Activated CD8-positive, alpha-beta T cell treated with anti-CD3 and anti-CD28 coated beads for 36 hours (primary cell): ENCODE data around the gene ADAT3. TPM values are rescaled to one million over a fixed set of nuclear protein-coding genes. Genes with fewer than 3 reads are reported as not detected.

Experiments used
- ATAC-seq: fragments of 200-7000 bp; cut with Tn5 transposase; one replicate; pipeline ENCODE4 v1.10.0; 2021; ENCODE audit warnings: mild to moderate bottlenecking, moderate library complexity
- CTCF ChIA-PET: fragments of 350-600 bp; sonication (Branson Sonifier 250); formaldehyde crosslinking; loops from one replicate; lab custom pipeline; 2021; ENCODE audit warnings: antibody characterized with exemption; lab: Charles Lee
- POLR2A ChIA-PET: fragments of 350-600 bp; sonication (Branson Sonifier 250); formaldehyde crosslinking; loops from one replicate; lab custom pipeline; 2021; ENCODE audit warnings: antibody characterized with exemption; lab: Charles Lee
- DNase-seq: peaks from one replicate; pipeline ENCODE4 v3.0.0-alpha.2; 2020
- H3K27ac Mint-ChIP-seq: one replicate; pipeline ENCODE4 v1.8.0; 2021; ENCODE audit warnings: mild to moderate bottlenecking, mixed read lengths
- H3K27me3 Mint-ChIP-seq: one replicate; pipeline ENCODE4 v1.8.0; 2021; ENCODE audit warnings: mixed read lengths
- H3K36me3 Mint-ChIP-seq: one replicate; pipeline ENCODE4 v1.8.0; 2021; ENCODE audit warnings: low read depth, mixed read lengths
- H3K4me1 Mint-ChIP-seq: one replicate; pipeline ENCODE4 v1.8.0; 2021; ENCODE audit warnings: low read depth, mixed read lengths
- H3K4me3 Mint-ChIP-seq: one replicate; pipeline ENCODE4 v1.8.0; 2021; ENCODE audit warnings: mild to moderate bottlenecking, moderate library complexity, mixed read lengths
- H3K9me3 Mint-ChIP-seq: one replicate; pipeline ENCODE4 v1.8.0; 2021; ENCODE audit warnings: mixed read lengths
- intact Hi-C: fragments of 100-400 bp; cut with micrococcal nuclease; formaldehyde crosslinking; loops from one replicate; pipeline ENCODE4 v1.10.0; 2022
- total RNA-seq, 2 experiments: library from RNA; stranded (reverse); gene quantifications; one replicate each; pipeline ENCODE4 v1.2.3, GENCODE V29; 2021
- TF ChIP-seq, protein P1 (sequence below): fragments of 200-600 bp; IDR thresholded peaks from one replicate; pipeline ENCODE4 v1.8.0; 2022; ENCODE audit warnings: antibody characterized with exemption, mild to moderate bottlenecking

ADAT3 gene
- total RNA-seq, 2 experiments from 2014 or later: 5.3 to 6.7 TPM

DNA sequence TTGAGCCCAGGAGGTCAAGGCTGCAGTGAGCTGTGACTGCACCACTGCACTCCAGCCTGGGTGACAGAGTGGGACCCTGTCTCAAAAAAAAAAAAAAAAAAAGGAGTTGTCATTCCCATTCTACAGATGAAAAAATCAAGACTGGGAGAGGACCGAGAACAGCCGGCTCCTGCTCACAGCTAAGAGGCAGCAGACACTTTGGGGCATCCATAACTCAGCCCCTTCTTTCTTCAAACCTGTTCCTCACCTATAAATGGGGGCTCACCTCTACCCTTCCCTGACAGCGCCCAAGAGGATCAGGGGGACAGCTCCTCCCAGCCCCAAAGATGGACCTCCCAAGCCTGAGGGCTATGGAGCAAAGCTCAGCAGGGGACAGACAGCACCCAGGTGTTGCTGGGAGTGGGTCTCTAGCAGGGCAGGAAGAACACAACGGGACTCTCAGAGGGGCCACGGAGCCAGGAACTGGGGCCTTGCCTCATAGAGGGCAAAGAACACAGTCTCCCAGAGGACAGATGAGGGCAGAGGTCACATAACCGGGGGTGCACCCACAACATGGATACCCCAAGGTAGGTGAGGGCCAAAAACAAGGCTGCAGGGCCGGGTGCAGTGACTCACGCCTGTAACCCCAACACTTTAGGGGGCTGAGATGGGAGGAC lies 38.4 kb upstream of the ADAT3 start:
- intact Hi-C loops: no loop called here
- no peak overlapping the region for H3K4me3 Mint-ChIP-seq
- TF ChIP-seq, protein P1, sequence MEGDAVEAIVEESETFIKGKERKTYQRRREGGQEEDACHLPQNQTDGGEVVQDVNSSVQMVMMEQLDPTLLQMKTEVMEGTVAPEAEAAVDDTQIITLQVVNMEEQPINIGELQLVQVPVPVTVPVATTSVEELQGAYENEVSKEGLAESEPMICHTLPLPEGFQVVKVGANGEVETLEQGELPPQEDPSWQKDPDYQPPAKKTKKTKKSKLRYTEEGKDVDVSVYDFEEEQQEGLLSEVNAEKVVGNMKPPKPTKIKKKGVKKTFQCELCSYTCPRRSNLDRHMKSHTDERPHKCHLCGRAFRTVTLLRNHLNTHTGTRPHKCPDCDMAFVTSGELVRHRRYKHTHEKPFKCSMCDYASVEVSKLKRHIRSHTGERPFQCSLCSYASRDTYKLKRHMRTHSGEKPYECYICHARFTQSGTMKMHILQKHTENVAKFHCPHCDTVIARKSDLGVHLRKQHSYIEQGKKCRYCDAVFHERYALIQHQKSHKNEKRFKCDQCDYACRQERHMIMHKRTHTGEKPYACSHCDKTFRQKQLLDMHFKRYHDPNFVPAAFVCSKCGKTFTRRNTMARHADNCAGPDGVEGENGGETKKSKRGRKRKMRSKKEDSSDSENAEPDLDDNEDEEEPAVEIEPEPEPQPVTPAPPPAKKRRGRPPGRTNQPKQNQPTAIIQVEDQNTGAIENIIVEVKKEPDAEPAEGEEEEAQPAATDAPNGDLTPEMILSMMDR: no peak
- ATAC-seq (no peak), DNase-seq (no peak)
- H3K27me3 Mint-ChIP-seq: no peaks in the 10 kb centered on the region
- CTCF ChIA-PET: interaction anchor here (1.1 kb wide), 1 partner anchor 30 kb away, joined by 3 read pairs; no protein-coding TSS in a partner anchor
- no peaks in the 10 kb centered on the region for H3K9me3 Mint-ChIP-seq
- H3K27ac Mint-ChIP-seq: peak overlapping the region; percentile 43
- H3K4me1 Mint-ChIP-seq: peaks cover 12% of the 10 kb centered on the region
- POLR2A ChIA-PET: interaction anchor here (0.9 to 4.0 kb wide), 3 partner anchors 9 to 31 kb away, joined by 3 to 39 read pairs (median 4); no protein-coding TSS in a partner anchor
- peaks cover 18% of the 10 kb centered on the region for H3K36me3 Mint-ChIP-seq

DNA sequence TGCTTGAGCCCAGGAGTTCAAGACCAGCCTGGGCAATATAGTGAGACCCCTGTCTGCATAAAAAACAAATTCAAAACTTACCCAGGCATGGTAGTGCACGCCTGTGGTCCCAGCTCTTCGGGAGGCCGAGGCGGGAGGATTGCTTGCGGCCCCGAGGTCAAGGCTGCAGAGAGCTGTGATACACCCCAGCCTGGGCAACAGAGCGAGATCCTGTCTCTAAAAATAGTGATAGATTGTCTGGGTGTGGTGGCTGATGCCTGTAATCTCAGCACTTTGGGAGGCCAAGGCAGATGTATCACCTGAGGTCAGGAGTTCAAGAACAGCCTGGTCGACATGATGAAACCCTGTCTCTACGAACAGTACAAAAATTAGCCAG lies 37.9 kb upstream of the ADAT3 start:
- H3K4me1 Mint-ChIP-seq: peaks cover 12% of the 10 kb centered on the region
- DNase-seq: no peak
- H3K4me3 Mint-ChIP-seq: no peak overlapping the region
- TF ChIP-seq, protein P1: no peak
- POLR2A ChIA-PET: interaction anchor here (1.3 to 4.0 kb wide), 2 partner anchors 8 to 15 kb away, joined by 3 to 39 read pairs; no protein-coding TSS in a partner anchor
- no peak overlapping the region for H3K27ac Mint-ChIP-seq
- intact Hi-C loops: no loop called here
- CTCF ChIA-PET: no interaction called here
- ATAC-seq: no peak
- no peaks in the 10 kb centered on the region for H3K9me3 Mint-ChIP-seq
- H3K27me3 Mint-ChIP-seq: no peaks in the 10 kb centered on the region
- peaks cover 14% of the 10 kb centered on the region for H3K36me3 Mint-ChIP-seq

DNA sequence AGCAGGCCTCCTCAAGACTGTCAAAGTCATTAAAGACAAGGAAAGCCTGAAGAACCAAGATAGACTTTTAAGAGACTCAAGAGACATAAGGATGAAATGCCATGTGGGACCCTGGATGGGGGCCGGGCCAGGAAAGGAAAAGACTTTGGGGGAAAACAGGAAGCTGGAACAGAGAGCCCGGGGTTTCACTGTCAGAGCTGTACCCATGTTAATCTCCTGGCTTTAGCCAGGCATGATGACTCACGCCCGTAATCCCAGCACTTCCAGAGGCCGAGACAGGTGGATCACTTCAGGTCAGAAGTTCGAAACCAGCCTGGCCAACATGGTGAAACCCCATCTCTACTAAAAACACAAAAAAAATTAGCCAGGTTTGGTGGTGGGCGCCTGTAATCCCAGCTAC lies 36.2 kb upstream of the ADAT3 start:
- CTCF ChIA-PET: interaction anchor here (1.0 to 1.7 kb wide), 3 partner anchors 31 to 70 kb away, joined by 3 to 5 read pairs (median 5); no protein-coding TSS in a partner anchor
- peaks cover 21% of the 10 kb centered on the region for H3K4me1 Mint-ChIP-seq

DNA sequence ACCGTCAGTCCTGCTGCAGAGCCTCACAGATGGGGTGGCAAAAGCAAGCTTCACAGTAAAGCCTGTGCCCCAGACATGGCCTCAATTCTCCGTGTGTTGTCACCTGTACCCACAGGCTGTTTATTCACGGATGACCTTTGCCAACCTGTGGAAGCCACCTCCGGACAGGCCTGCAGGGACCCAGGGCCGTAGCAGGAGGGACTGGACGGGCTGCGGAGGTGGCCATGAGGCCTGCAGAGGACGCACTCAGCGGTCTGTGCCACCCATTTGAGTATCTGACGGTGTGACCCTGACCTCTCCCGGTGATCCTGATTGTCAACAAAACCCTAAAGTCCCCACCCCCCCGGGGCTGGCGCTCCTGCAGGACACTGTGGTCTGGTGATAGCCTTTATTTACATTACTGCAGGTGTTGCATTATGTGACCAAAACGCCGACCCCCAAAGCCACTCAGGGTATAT lies 34.0 kb upstream of the ADAT3 start:
- CTCF ChIA-PET: interaction anchor here (0.7 kb wide), 1 partner anchor 33 kb away, joined by 5 read pairs; no protein-coding TSS in a partner anchor
- no peaks in the 10 kb centered on the region for H3K9me3 Mint-ChIP-seq
- H3K4me3 Mint-ChIP-seq: no peak overlapping the region
- TF ChIP-seq, protein P1: no peak
- ATAC-seq: no peak
- no peak for DNase-seq
- H3K36me3 Mint-ChIP-seq: peaks cover 33% of the 10 kb centered on the region
- H3K27me3 Mint-ChIP-seq: no peaks in the 10 kb centered on the region
- H3K4me1 Mint-ChIP-seq: peaks cover 27% of the 10 kb centered on the region
- no peak overlapping the region for H3K27ac Mint-ChIP-seq
- intact Hi-C loops: no loop called here
- POLR2A ChIA-PET: no interaction called here

More for the DNA sequence above, 36.2 kb upstream of the ADAT3 start:
- TF ChIP-seq, protein P1: no peak
- POLR2A ChIA-PET: interaction anchor here (0.7 to 1.3 kb wide), 2 partner anchors 13 to 47 kb away, joined by 3 read pairs; no protein-coding TSS in a partner anchor
- H3K27ac Mint-ChIP-seq: peak overlapping the region; percentile 34
- ATAC-seq (no peak), DNase-seq (no peak)
- no peak overlapping the region for H3K4me3 Mint-ChIP-seq
- peaks cover 20% of the 10 kb centered on the region for H3K36me3 Mint-ChIP-seq
- H3K9me3 Mint-ChIP-seq: no peaks in the 10 kb centered on the region
- H3K27me3 Mint-ChIP-seq: no peaks in the 10 kb centered on the region
- intact Hi-C loops: no loop called here

DNA sequence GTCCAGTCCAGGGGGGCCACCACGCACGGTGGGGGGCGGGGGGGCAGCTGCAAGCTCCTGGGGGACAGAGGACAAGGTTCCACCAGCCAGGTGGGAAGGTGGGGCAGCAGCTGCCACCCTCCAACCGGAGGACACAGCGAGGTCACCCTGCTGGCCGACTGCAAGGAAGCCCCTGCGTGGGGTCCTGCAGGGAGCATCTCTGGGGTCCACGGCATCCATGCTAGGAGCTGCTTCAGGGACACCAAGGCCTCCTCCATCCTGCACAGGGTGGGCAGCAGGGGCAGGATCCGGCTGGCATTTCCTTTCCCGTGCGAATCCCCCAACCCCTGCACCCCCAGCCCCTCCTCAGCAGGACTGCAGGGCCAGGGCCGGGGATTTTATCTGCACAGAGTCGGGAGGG lies 33.6 kb upstream of the ADAT3 start:
- Mint-ChIP-seq H3K9me3 (no peaks in the 10 kb centered on the region), H3K27ac (no peak overlapping the region), H3K4me1 (peaks cover 32% of the 10 kb centered on the region), H3K36me3 (peaks cover 34% of the 10 kb centered on the region), H3K4me3 (no peak overlapping the region), H3K27me3 (no peaks in the 10 kb centered on the region)
- POLR2A ChIA-PET: interaction anchor here (0.6 to 1.0 kb wide), 3 partner anchors 25 to 314 kb away, joined by 3 to 4 read pairs (median 4); no protein-coding TSS in a partner anchor
- intact Hi-C loops: no loop called here
- TF ChIP-seq, protein P1: no peak
- CTCF ChIA-PET: interaction anchor here (0.7 kb wide), 1 partner anchor 34 kb away, joined by 5 read pairs; no protein-coding TSS in a partner anchor
- ATAC-seq: no peak
- no peak for DNase-seq
